ENCODE measurements around the gene TMED5. TPM values are rescaled to one million over a fixed set of nuclear protein-coding genes. Genes with fewer than 3 reads are reported as not detected.
"Not testable (repeated sequence)": the region's sequence is repeated elsewhere in the genome, so short reads cannot be mapped to it uniquely, and the experiment has no call there.

Gene TMED5
- total RNA-seq, 6 experiments from 2014 or later, result 50.2 to 59.4 (median 54.9) TPM

DNA sequence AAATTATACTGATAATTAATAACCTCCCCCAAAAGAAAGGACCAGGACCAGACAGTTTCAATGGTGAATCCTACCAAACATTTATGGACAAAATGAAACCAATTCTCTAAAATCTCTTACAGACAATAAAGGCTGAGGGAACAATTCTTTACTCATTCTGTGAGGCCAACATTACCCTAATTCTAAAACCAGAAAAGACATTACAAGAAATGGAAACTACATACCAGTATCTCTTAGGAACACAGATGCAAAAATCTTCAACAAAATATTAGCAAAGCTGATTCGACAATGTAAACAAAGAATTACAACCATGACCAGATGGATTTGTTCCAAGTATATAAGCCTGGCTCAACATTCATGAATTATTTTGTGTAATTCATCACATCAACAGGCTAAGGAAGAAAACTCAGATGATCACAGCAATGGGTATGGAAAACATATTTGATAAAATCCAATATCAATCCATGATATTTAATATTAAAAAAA, 8.6 kb downstream of the TMED5 start:
- peaks cover 58% of the 10 kb centered on the region for H3K36me3 Mint-ChIP-seq (ENCODE audit: low read depth)
- no peak for DNase-seq
- H3K27ac Mint-ChIP-seq, result peak overlapping the region; percentile 36; the same call in 1 of the 2 replicates
- H3K4me3 Mint-ChIP-seq, result peak overlapping the region; percentile 52
- H3K4me1 Mint-ChIP-seq (ENCODE audit: low read depth), result peaks cover 41% of the 10 kb centered on the region
- H3K9me3 Mint-ChIP-seq, result peaks cover 33% of the 10 kb centered on the region
- H3K27me3 Mint-ChIP-seq (ENCODE audit: insufficient read depth), result no peaks in the 10 kb centered on the region; the same call in 1 of the 2 replicates
- TF ChIP-seq, protein P1, sequence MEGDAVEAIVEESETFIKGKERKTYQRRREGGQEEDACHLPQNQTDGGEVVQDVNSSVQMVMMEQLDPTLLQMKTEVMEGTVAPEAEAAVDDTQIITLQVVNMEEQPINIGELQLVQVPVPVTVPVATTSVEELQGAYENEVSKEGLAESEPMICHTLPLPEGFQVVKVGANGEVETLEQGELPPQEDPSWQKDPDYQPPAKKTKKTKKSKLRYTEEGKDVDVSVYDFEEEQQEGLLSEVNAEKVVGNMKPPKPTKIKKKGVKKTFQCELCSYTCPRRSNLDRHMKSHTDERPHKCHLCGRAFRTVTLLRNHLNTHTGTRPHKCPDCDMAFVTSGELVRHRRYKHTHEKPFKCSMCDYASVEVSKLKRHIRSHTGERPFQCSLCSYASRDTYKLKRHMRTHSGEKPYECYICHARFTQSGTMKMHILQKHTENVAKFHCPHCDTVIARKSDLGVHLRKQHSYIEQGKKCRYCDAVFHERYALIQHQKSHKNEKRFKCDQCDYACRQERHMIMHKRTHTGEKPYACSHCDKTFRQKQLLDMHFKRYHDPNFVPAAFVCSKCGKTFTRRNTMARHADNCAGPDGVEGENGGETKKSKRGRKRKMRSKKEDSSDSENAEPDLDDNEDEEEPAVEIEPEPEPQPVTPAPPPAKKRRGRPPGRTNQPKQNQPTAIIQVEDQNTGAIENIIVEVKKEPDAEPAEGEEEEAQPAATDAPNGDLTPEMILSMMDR (IDR thresholded peaks at IDR 0.05), result no peak

DNA sequence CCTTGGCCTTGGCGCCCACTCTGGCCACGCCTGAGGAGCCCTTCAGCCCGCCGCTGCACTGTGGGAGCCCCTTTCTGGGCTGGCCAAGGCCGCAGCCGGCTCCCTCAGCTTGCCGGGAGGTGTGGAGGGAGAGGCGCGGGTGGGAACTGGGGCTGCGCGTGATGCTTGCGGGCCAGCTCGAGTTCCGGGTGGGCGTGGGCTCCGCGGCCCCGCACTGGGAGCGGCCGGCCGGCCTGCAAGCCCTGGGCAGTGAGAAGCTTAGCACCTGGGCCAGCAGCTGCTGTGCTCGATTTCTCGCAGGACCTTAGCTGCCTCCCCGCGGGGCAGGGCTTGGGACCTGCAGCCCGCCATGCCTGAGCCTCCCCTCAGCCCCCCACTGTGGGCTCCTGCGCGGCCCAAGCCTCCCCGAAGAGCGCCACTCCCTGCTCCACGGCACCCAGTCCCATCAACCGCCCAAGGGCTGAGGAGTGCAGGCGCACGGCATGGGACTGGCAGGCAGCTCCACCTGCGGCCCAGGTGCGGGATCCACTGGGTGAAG, 10.0 kb downstream of the TMED5 start:
- not testable (repeated sequence) for H3K4me3 Mint-ChIP-seq; H3K27ac Mint-ChIP-seq; DNase-seq; H3K27me3 Mint-ChIP-seq (ENCODE audit: insufficient read depth)
- H3K36me3 Mint-ChIP-seq (ENCODE audit: low read depth), result peaks cover 63% of the 10 kb centered on the region
- H3K9me3 Mint-ChIP-seq, result peaks cover 35% of the 10 kb centered on the region
- peaks cover 36% of the 10 kb centered on the region for H3K4me1 Mint-ChIP-seq (ENCODE audit: low read depth)

GRCh38 chr1:93167006-93167405, 13.2 kb downstream of the TMED5 start:
- Mint-ChIP-seq H3K36me3 (ENCODE audit: low read depth) (peaks cover 53% of the 10 kb centered on the region), H3K4me1 (ENCODE audit: low read depth) (peaks cover 19% of the 10 kb centered on the region), H3K27me3 (ENCODE audit: insufficient read depth) (no peaks in the 10 kb centered on the region; the same call in 1 of the 2 replicates), H3K4me3 (no peak overlapping the region), H3K27ac (no peak overlapping the region), H3K9me3 (peaks cover 35% of the 10 kb centered on the region)
- no peak for DNase-seq
- TF ChIP-seq, protein P1 (IDR thresholded peaks at IDR 0.05), result no peak

- not testable (repeated sequence) for H3K27ac Mint-ChIP-seq
- H3K9me3 Mint-ChIP-seq, result peaks cover 32% of the 10 kb centered on the region
- H3K36me3 Mint-ChIP-seq (ENCODE audit: low read depth), result peaks cover 55% of the 10 kb centered on the region
These were observed 14.3 kb downstream of the TMED5 start for GRCh38 chr1:93165895-93166294.

GRCh38 chr1:93164816-93165215, 15.4 kb downstream of the TMED5 start:
- peaks cover 6% of the 10 kb centered on the region for H3K4me1 Mint-ChIP-seq (ENCODE audit: low read depth)
- no peak for DNase-seq
- H3K9me3 Mint-ChIP-seq, result peaks cover 32% of the 10 kb centered on the region
- no peaks in the 10 kb centered on the region; the same call in 1 of the 2 replicates for H3K27me3 Mint-ChIP-seq (ENCODE audit: insufficient read depth)
- TF ChIP-seq, protein P1 (IDR thresholded peaks at IDR 0.05), result no peak
- H3K4me3 Mint-ChIP-seq, result no peak overlapping the region
- no peak overlapping the region for H3K27ac Mint-ChIP-seq
- H3K36me3 Mint-ChIP-seq (ENCODE audit: low read depth), result peaks cover 53% of the 10 kb centered on the region

More at GRCh38 chr1:93165895-93166294, 14.3 kb downstream of the TMED5 start:
- DNase-seq; H3K27me3 Mint-ChIP-seq (ENCODE audit: insufficient read depth); H3K4me3 Mint-ChIP-seq; H3K4me1 Mint-ChIP-seq (ENCODE audit: low read depth): not testable (repeated sequence)

DNA sequence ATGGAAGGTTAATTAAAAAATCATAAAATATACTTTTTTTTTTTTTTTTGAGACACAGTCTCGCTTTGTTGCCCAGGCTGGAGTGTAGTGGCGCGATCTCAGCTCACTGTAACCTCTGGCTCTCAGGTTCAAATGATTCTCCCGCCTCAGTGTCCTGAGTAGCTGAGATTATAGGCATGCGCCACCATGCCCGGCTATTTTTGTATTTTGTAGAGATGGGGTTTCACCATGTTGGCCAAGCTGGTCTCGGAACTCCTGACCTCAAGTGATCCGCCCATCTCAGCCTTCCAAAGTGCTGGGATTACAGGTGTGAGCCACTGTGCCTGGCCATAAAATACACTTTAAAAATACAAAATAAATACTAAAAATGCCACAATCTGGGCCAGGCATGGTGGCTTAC, 16.9 kb downstream of the TMED5 start:
- H3K36me3 Mint-ChIP-seq (ENCODE audit: low read depth), result peaks cover 42% of the 10 kb centered on the region
- not testable (repeated sequence) for DNase-seq; H3K4me3 Mint-ChIP-seq; H3K27ac Mint-ChIP-seq; H3K4me1 Mint-ChIP-seq (ENCODE audit: low read depth); H3K27me3 Mint-ChIP-seq (ENCODE audit: insufficient read depth)
- peaks cover 20% of the 10 kb centered on the region for H3K9me3 Mint-ChIP-seq

DNA sequence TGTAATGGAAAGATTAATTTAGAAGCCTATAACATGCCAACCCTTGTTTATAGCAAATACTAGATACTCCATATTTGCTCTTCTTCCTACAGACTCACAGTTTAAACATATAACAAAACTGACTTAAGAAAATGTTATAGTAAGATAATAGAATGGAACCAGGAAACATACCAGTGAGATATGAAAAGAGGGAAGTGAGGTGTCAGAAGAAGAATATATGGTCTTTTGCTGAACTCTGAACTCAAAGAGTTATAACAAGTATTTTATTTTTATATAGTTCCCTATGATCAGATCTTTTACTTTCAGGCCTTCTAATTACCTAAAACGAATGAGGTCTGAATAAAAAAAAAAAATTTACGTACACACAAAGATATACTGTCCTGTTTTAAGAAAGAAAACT, 20.9 kb downstream of the TMED5 start:
- DNase-seq, result no peak
- H3K36me3 Mint-ChIP-seq (ENCODE audit: low read depth), result peaks cover 22% of the 10 kb centered on the region; the same call in 1 of the 2 replicates
- TF ChIP-seq, protein P1 (IDR thresholded peaks at IDR 0.05), result no peak
- H3K9me3 Mint-ChIP-seq, result no peaks in the 10 kb centered on the region
- H3K4me3 Mint-ChIP-seq, result no peak overlapping the region
- H3K4me1 Mint-ChIP-seq (ENCODE audit: low read depth), result peaks cover 14% of the 10 kb centered on the region
- no peak overlapping the region for H3K27ac Mint-ChIP-seq
- H3K27me3 Mint-ChIP-seq (ENCODE audit: insufficient read depth), result no peaks in the 10 kb centered on the region
